Urothelium cell line (cell line): ENCODE data around the gene DPP4.

Experiments
- DNase-seq: peaks from one replicate; pipeline ENCODE4 v3.0.0; 2011; ENCODE audit warnings: low spot score, mixed read lengths
- FAIRE-seq: peaks from 2 replicates; lab custom pipeline; 2011; peaks lifted over from hg19 to GRCh38; lab: Jason Lieb, UNC

Gene DPP4

GRCh38 chr2:162022290-162022945, 51.6 kb downstream of the DPP4 start:
- FAIRE-seq: no peak
- no peak for DNase-seq

GRCh38 chr2:162021516-162022058, 52.4 kb downstream of the DPP4 start:
- DNase-seq (no peak), FAIRE-seq (no peak)

- FAIRE-seq: no peak
These were observed 55.5 kb downstream of the DPP4 start for GRCh38 chr2:162018530-162018929.

GRCh38 chr2:162017233-162017632, 56.8 kb downstream of the DPP4 start:
- FAIRE-seq (no peak), DNase-seq (no peak)

More at GRCh38 chr2:162018530-162018929, 55.5 kb downstream of the DPP4 start:
- DNase-seq: no peak

- no peak for DNase-seq
- FAIRE-seq: no peak
These were observed 57.9 kb downstream of the DPP4 start for GRCh38 chr2:162016080-162016479.

- no peak for FAIRE-seq
- no peak for DNase-seq
These were observed 59.3 kb downstream of the DPP4 start for GRCh38 chr2:162014751-162015150.

GRCh38 chr2:162013514-162014475, 60.2 kb downstream of the DPP4 start:
- DNase-seq (no peak), FAIRE-seq (no peak)

- DNase-seq (no peak), FAIRE-seq (no peak)
These were observed 61.4 kb downstream of the DPP4 start for GRCh38 chr2:162012565-162013058.

GRCh38 chr2:162011706-162012564, 62.1 kb downstream of the DPP4 start:
- DNase-seq (no peak), FAIRE-seq (no peak)

- DNase-seq (no peak), FAIRE-seq (no peak)
These were observed 64.5 kb downstream of the DPP4 start for GRCh38 chr2:162009543-162009942.

GRCh38 chr2:162007447-162008040, 66.5 kb downstream of the DPP4 start:
- DNase-seq: no peak
- no peak for FAIRE-seq

GRCh38 chr2:162006337-162006736, 67.7 kb downstream of the DPP4 start:
- DNase-seq: no peak
- FAIRE-seq: no peak

GRCh38 chr2:162004031-162004430, 70.0 kb downstream of the DPP4 start:
- FAIRE-seq: peak; percentile 13
- DNase-seq: no peak

- FAIRE-seq (peak; percentile 40), DNase-seq (no peak)
These were observed 71.3 kb downstream of the DPP4 start for GRCh38 chr2:162002623-162003235.

GRCh38 chr2:162000431-162000830, 73.6 kb downstream of the DPP4 start:
- FAIRE-seq: no peak
- DNase-seq: no peak

GRCh38 chr2:161999321-161999720, 74.7 kb downstream of the DPP4 start:
- FAIRE-seq (no peak), DNase-seq (no peak)

GRCh38 chr2:161998857-161999256, 75.2 kb downstream of the DPP4 start:
- DNase-seq: no peak

GRCh38 chr2:161997916-161998471, 76.0 kb downstream of the DPP4 start:
- FAIRE-seq (no peak), DNase-seq (no peak)

More at GRCh38 chr2:161998857-161999256, 75.2 kb downstream of the DPP4 start:
- FAIRE-seq: no peak

- FAIRE-seq: no peak
These were observed 78.4 kb downstream of the DPP4 start for GRCh38 chr2:161995553-161996016.

More at GRCh38 chr2:161995553-161996016, 78.4 kb downstream of the DPP4 start:
- DNase-seq: no peak
